Osteoblast (primary cell): ENCODE measurements around the gene FAM149A. TPM values are rescaled to one million over a fixed set of nuclear protein-coding genes. Genes with fewer than 3 reads are reported as not detected.
A peak's percentile ranks its signal among the peaks of the same experiment; 100 is the strongest.

Source experiments
- DNase-seq: peaks from one replicate; pipeline ENCODE4 v3.0.0; 2011; ENCODE audit warnings: low spot score, mixed read lengths; ENCODE audit not compliant: insufficient read length; ENCODE audit errors: missing footprints
- H2AFZ ChIP-seq: 2 replicates; pipeline ENCODE4 v1.6.0; 2011; ENCODE audit warnings: mild to moderate bottlenecking, low read length
- H3K27ac ChIP-seq: 2 replicates; pipeline ENCODE4 v1.5.1; 2011; ENCODE audit warnings: mild to moderate bottlenecking, low read depth, low read length, moderate library complexity
- H3K27me3 ChIP-seq: 2 replicates; pipeline ENCODE4 v1.6.0; 2012; ENCODE audit warnings: mild to moderate bottlenecking, control low read depth, inconsistent platforms, low read length, moderate library complexity; ENCODE audit not compliant: insufficient read depth
- H3K36me3 ChIP-seq: 2 replicates; pipeline ENCODE4 v1.5.1; 2011; ENCODE audit warnings: mild to moderate bottlenecking, low read length, control low read depth, moderate library complexity; ENCODE audit not compliant: insufficient read depth
- H3K4me1 ChIP-seq: 2 replicates; pipeline ENCODE4 v1.5.1; 2011; ENCODE audit warnings: mild to moderate bottlenecking, low read length, control low read depth, moderate library complexity; ENCODE audit not compliant: insufficient read depth
- H3K4me2 ChIP-seq: 2 replicates; pipeline ENCODE4 v1.6.0; 2011; ENCODE audit warnings: mild to moderate bottlenecking, low read length; ENCODE audit not compliant: insufficient read depth
- H3K4me3 ChIP-seq: fragments of 200-600 bp; sonication (generic); 3 replicates; pipeline ENCODE4 v1.5.1; 2012; ENCODE audit warnings: mild to moderate bottlenecking, low read length, inconsistent platforms; ENCODE audit not compliant: insufficient read depth
- H3K79me2 ChIP-seq: 2 replicates; pipeline ENCODE4 v1.6.0; 2012; ENCODE audit warnings: mild to moderate bottlenecking, low read length, control low read depth, inconsistent platforms; ENCODE audit not compliant: insufficient read depth
- H3K9me3 ChIP-seq: 2 replicates; pipeline ENCODE4 v1.5.1; 2011; ENCODE audit warnings: low read depth, low read length, control low read depth
- H4K20me1 ChIP-seq: 2 replicates; pipeline ENCODE4 v1.6.0; 2012; ENCODE audit warnings: mild to moderate bottlenecking, low read length, control low read depth; ENCODE audit not compliant: insufficient read depth
- total RNA-seq: library from RNA; depleted of rRNA; stranded (reverse); fragments of >200 nt; gene quantifications from 2 replicates; pipeline ENCODE4 v1.2.3, GENCODE V29; 2012
- TF ChIP-seq, protein P1 (sequence below): IDR thresholded peaks from 2 replicates; pipeline ENCODE4 v1.5.1; 2011; ENCODE audit warnings: mild to moderate bottlenecking, low read depth, low read length, moderate library complexity; ENCODE audit errors: extremely low read depth

The FAM149A gene
- total RNA-seq, 1 donor = 3.3 TPM

GRCh38 chr4:186134861-186135260 lies 30.4 kb downstream of the FAM149A start:
- H3K4me3 ChIP-seq = no peak overlapping the region
- no peaks in the 10 kb centered on the region for H4K20me1 ChIP-seq
- H3K79me2 ChIP-seq = no peaks in the 10 kb centered on the region
- H3K27me3 ChIP-seq = peaks cover 5% of the 10 kb centered on the region
- peaks cover 5% of the 10 kb centered on the region for H3K4me1 ChIP-seq
- H3K27ac ChIP-seq = no peak overlapping the region
- H3K36me3 ChIP-seq = no peaks in the 10 kb centered on the region
- no peak overlapping the region for H2AFZ ChIP-seq
- no peak overlapping the region for H3K4me2 ChIP-seq
- no peak for DNase-seq
- H3K9me3 ChIP-seq = no peaks in the 10 kb centered on the region
- TF ChIP-seq, protein P1, sequence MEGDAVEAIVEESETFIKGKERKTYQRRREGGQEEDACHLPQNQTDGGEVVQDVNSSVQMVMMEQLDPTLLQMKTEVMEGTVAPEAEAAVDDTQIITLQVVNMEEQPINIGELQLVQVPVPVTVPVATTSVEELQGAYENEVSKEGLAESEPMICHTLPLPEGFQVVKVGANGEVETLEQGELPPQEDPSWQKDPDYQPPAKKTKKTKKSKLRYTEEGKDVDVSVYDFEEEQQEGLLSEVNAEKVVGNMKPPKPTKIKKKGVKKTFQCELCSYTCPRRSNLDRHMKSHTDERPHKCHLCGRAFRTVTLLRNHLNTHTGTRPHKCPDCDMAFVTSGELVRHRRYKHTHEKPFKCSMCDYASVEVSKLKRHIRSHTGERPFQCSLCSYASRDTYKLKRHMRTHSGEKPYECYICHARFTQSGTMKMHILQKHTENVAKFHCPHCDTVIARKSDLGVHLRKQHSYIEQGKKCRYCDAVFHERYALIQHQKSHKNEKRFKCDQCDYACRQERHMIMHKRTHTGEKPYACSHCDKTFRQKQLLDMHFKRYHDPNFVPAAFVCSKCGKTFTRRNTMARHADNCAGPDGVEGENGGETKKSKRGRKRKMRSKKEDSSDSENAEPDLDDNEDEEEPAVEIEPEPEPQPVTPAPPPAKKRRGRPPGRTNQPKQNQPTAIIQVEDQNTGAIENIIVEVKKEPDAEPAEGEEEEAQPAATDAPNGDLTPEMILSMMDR = no peak

- H3K27me3 ChIP-seq = peaks cover 5% of the 10 kb centered on the region
Observed at GRCh38 chr4:186137196-186137794, 32.8 kb downstream of the FAM149A start.

GRCh38 chr4:186144198-186144945 lies 39.9 kb downstream of the FAM149A start:
- TF ChIP-seq, protein P1 = peak; percentile 10
- no peaks in the 10 kb centered on the region for H3K36me3 ChIP-seq
- H2AFZ ChIP-seq = peak overlapping the region; percentile 93
- no peaks in the 10 kb centered on the region for H4K20me1 ChIP-seq
- no peaks in the 10 kb centered on the region for H3K9me3 ChIP-seq
- DNase-seq = peak; percentile 93
- H3K27me3 ChIP-seq = peaks cover 10% of the 10 kb centered on the region
- no peak overlapping the region for H3K27ac ChIP-seq
- peak overlapping the region; percentile 73 for H3K4me3 ChIP-seq
- H3K4me1 ChIP-seq = peaks cover 8% of the 10 kb centered on the region
- H3K4me2 ChIP-seq = peak overlapping the region; percentile 82
- no peaks in the 10 kb centered on the region for H3K79me2 ChIP-seq

More at GRCh38 chr4:186137196-186137794, 32.8 kb downstream of the FAM149A start:
- Histone ChIP-seq H3K27ac (no peak overlapping the region), H3K4me2 (peak overlapping the region; percentile 74), H2AFZ (peak overlapping the region; percentile 20), H3K4me1 (peaks cover 5% of the 10 kb centered on the region), H3K36me3 (no peaks in the 10 kb centered on the region), H3K4me3 (peak overlapping the region; percentile 56), H3K9me3 (no peaks in the 10 kb centered on the region), H3K79me2 (no peaks in the 10 kb centered on the region), H4K20me1 (no peaks in the 10 kb centered on the region)
- no peak for DNase-seq
- TF ChIP-seq, protein P1 = peak; percentile 63

DNA sequence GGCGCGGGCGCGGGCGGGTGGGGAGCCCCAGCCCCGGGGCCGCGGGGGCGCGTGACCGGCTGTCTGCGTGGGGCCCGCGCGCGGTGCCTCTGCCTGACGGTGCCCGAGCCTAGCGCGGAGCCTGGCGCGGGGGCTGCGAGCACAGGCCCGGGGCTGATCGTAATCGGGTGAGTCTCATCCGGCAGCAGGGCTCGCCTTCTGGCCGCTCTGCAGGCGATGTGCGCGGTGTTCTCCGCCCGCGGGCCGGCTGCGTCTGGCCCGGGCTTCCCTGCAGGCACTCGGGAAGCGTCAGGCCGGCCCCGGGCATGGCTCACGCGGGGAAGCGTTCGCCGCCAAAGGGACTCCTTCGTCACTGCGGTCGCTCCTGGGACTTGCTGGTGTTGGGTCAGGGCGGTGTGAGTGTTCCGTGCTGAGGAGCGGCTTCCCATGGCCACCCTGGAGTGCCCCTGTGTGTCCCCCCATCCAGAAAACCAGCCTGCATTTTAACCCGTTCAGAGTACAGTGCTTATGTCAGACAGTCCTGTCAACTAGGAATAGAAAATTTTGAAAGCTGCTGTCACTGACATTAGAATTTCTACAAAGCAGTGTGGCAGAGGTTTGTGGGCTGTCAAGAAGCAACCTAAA lies 40.6 kb downstream of the FAM149A start:
- H3K4me2 ChIP-seq = peak overlapping the region; percentile 78
- H3K27ac ChIP-seq = no peak overlapping the region
- H4K20me1 ChIP-seq = no peaks in the 10 kb centered on the region
- H3K4me3 ChIP-seq = peak overlapping the region; percentile 67
- peaks cover 8% of the 10 kb centered on the region for H3K4me1 ChIP-seq
- peaks cover 10% of the 10 kb centered on the region for H3K27me3 ChIP-seq
- no peaks in the 10 kb centered on the region for H3K9me3 ChIP-seq
- no peaks in the 10 kb centered on the region for H3K36me3 ChIP-seq
- peak; percentile 97 for DNase-seq
- TF ChIP-seq, protein P1 = no peak
- no peaks in the 10 kb centered on the region for H3K79me2 ChIP-seq
- peak overlapping the region; percentile 75 for H2AFZ ChIP-seq
